Right hindlimb (tissue), 1 donor: ENCODE measurements around the gene REG4.
A peak's percentile ranks its signal among the peaks of the same experiment; 100 is the strongest.
"Not testable (repeated sequence)": the region's sequence is repeated elsewhere in the genome, so short reads cannot be mapped to it uniquely, and the experiment has no call there.

Source experiments
- DNase-seq: peaks from one replicate; pipeline ENCODE4 v3.0.0-alpha.2; 2018

Gene REG4

DNA sequence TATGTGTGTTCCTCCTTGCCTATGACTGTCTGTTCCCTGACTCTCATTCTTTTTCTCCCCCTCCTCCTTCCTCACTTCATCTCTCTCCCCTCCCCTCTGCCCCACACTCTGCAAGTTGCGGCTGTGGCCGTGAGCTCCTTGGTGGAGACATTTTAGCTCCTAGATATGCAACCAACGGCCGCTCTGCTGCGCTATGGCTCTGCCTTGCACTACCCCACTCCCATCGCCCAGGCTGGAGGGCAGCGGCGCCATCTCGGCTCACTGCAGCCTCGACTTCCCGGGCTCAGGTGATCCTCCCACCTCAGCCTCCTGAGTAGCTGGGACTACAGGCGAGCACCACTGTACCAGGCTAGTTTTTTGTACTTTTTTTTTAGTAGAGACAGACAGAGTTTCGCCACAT is 5.5 kb downstream of the REG4 start:
- DNase-seq: no peak

DNA sequence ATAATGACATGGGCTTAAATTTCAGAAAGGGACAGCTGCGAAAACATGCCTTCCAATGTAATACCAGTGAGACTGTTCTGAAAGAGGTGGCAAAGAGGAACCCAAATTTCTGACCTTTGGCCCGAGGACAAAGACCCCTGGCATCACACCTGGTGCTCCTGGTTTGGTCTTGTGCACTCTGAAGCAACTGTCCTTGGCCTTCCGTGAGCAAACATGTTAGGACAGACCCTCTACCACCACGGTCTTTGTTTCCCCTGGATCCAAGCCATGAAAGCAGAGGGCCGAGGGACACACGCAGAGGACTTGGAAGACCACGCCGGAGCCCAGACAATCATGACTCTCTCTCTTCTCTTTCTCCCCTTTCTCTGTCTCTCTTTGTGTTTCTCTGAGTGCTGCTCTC is 6.0 kb downstream of the REG4 start:
- DNase-seq: no peak

DNA sequence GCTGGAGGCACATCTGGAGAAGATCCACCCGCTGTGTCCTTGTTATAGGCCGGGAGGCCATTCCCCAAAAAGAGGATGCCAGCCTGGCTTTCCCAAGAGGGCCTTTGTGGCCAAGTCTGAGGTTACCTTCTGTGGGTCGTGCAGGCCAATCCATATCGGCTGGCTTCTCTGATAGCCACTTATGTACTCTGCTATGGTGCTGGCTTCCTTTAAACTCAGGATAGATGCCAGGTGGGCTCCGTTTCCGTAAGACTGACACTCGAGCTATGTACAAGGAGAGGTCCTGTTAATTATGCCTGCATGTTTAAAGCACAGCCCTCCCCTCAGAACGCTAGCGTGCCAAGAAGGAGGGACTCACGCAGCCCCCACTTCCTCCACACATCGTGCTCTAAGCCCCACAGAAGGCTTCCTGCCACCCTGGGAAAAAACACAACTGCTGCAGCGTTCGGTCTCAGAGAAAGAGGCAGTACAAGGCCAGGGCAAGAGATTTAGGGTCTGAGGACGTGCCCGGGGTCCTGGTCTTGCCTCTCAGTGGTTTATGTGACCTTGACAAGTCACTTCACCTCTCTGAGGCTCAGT is 11.6 kb downstream of the REG4 start:
- DNase-seq: no peak

DNA sequence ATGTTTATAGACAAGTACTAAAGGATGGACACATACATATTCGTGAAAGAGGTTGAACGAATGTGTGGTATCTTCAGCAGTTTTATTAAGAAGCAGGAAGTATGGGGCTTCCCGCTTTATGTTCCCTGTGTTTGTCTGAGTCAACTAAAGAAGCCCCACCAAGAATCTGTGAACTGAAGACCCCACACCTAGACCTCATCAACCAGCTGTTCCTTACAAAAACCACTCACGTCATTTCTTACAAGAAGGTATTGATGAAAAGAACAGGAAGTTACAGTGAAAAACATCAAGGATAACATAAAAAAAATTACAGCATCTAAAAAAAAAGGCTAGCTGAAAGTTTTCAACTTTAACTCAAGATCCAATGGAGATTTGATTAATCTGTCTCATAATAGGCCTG is 12.3 kb downstream of the REG4 start:
- DNase-seq: no peak

DNA sequence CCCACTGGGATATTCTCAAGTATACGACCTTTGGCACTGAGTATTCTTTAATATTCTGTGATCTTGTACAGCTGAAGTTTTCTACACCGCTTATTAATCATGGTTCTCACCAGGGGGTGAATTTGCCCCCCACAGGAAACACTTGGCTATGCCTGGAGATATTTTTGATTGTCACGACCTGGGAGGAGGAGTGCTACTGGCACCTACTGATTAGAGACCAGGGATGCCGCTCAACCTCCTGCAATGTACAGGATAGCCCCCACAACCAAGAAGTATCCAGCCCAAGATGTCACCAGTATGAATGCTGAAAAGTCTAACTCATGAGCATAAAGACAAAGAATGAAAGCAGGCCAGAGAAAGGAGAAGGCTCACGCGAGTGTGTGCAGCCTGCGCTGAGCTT is 13.7 kb downstream of the REG4 start:
- no peak for DNase-seq

DNA sequence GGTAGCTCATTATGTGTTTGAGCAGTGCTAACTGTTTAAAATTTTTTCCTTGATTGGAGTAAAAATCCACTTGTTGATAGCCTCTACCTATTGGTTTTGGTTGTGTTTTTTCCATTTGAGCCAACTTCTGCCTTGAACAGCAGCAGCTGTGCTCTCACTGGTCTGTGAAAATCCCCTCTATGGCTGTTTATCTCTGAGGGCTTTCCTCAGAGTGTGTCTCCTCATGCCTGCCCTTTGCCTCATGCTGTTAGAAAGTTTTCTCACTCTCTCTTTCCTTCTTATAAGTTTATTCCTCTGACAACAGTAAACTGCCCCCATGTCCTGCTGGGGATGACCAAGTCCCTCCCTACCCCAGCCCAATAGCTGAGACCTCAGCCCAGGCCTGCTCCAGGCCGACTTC is 14.1 kb downstream of the REG4 start:
- DNase-seq: no peak

DNA sequence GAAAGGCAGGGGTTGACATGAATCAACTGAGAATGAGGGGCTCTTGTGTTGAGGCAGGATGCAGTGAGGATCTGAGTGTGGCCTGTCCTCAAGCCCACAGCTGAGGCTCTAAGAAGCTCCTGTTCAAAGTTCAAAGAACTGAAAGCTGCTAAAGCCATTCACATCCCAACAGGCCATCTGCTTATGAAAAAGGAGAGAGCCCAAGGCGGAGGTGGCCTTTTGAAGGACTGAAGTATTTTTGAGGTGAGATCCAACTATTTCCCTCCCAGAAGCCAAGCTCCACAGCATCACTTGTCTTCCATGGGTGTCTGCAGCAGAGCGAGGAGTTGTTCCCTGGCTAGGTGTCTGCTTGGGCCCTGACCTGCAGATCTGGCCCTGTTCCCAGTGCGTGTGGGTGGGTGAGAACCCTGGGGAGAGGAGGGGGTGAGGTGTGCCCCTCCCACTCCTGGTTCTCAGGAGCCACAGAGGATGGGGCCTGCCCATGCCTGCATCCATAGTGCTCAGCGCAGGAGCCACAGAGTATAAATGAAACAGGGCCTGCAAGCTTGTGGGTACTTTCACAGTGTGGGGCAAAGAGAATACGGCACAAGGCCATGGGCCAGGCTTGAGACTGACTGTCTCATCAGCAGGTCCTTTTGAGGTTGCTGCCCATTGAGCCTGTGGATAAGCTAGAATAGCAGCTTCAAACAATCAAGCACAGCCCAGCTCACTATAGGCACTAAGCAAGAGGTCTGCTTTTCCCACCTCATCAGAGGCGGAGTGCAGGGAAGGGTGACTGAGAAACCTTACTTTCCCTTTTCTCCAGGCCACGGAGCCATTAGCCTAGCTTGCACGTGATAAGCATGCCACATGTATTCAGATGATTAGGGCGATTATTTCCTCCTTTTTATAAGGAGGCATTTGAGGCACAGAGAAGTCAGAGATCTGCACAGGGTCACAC is 15.7 kb downstream of the REG4 start:
- no peak for DNase-seq

DNA sequence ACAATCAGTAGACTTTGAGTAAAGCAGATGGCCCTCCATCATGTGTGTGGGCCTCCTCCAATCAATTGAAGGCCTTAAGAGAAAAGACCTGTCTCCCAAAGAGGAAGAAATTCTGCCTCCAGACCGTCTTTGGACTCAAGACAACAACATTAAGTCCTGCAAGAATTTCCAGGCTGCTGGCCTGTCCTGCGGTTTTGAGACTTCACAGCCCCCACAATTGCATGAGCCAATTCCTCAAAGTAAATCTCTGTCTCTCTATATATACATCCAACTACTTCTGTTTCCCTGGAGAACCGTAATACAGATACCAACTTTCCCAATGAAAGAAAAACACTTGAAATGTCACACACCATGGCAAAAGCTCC is 16.4 kb downstream of the REG4 start:
- peak; percentile 63 for DNase-seq

DNA sequence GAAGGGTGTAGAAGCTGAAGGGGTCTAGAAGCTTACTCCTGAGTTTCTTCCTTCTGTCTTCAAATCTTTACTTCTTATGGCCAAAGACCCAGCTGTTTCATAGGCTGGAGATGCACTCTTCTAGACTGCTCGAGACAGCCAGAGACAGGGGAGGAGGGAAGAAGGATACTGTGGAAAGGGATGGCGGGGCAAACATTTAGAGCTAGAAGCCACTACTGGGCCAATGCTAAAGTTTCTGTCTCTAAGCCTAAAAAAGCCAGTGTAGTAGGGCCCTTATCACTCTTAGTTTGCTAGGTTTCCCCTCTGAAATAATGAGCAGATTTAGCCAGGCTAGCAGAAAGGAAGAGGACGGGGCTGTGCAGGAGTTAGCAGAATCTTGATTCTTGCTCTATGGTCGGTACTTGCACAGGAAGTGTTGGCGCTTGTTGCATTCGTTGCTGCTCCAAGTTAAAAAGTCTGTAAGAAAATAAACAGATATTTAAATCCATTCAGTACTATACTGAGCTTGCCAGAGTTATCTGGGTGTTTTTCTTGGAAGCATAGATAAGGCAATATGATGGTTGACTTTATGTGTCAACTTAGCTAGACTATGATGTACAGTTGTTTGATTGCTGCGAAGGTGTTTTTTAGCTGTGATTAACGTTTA is 16.9 kb downstream of the REG4 start:
- DNase-seq: no peak

DNA sequence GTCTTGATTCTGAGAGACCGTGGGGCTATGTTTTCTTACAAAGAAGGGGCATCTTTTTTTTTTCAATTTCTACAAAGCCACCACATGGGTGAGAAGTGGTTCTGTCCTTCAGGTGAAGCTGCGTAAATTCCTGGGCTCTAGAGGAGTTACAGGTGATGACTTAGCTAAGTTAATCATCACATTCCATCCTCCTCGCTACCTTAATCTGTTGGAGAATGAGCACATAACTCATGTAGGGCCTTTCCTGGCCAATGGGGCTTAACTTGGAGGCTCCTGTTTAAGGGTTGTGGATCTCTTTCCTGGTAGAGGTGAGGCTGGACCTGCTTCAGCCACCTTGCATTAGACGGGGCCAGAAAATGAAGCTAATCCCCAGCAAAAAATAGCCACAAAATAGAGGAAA is 19.9 kb downstream of the REG4 start:
- DNase-seq: no peak

DNA sequence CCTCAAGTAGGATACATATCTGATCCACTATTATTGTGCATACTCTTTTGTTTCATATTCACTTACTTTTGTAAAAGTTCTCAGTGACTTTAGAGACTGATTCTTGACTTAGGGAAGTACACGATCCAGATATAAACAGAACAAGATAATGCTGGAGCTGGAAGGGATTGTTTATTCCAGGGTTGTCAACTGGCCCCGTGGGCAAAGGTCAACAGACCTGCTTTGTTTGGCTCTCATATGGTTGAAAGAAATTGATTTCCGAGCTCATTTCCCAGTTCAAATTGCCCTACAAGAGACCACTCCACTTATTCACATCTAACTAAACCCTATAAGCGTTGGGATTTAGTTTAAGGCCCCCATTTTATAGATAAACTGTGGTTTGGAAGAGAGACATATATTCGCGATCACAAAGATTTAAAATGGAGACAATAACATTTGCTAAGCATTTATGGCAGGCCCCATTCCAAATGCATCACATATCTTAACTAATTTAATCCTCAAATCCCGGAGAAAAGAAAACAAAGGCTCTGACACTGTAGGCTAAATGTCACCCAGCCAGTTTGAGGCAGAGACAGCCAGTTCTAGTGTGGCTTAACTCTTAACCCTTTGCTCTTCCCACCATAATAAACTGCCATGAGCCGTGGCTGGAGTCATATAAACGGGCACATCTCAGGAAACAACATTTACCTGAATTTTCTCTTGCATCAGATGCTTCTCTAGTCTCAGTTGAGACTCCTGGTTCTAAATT is 20.6 kb downstream of the REG4 start:
- no peak for DNase-seq

DNA sequence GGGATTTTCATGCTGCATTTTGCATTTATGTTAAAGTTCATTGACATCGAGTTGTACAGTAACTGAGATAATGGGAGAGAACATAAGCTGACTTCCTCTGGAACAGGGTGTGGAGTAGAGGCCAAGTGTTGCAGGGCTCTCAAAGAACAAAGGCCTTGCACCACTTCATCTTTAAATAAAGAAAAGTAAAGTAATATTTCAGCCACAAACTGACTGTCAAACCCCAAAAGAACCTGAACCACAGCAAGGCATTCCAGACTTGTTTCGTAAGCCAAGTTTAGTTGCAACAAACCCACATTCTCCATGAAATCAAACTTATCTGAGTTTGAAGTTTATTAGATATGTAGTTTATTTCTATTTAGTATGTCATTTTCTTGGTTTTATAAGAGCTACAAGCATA is 23.5 kb downstream of the REG4 start:
- DNase-seq: no peak

DNA sequence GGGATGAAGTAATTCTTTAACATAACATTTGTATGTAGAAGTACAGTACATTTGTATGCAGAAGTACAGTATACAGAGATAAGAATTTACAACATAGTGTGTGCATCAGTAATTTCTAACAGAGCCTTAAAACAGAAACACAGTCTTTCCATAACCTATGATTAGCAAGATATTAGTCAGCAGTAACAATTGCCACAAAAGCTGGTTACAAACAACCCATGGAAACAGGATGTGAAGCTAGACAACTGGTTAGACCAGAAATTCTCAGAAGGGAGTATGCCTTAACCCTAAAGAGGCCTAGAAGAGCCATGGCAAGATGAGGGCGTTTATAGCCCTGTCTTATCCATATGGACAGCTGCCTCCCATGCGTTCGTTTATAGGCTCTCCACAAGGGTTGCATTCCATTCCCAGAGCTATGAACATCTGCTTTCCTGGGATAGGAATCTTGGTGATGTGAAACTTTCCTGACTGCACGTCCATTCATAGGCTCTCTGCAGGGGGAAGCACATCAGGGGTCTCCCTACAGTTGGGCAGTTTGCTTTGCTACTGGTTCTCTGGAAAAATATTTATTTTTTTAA is 24.7 kb downstream of the REG4 start:
- DNase-seq: not testable (repeated sequence)

DNA sequence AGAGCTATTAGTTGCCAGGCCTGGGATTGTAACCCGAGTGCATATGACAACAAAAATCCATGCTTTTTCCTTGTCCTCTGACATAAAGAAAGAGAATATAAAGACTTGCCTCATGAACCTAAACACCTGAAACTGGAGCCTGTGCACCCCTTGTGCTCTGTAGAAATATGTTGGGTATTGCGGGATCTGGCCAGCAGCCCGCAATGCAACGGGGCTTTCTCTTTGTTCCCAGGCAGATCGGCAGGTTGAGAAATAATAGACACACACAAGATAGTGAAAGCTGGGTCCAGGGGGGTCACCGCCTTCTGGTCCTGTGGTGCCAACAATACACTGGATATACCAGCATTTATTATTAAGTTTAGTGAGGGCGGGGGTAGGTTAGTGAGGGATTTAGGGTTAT is 25.2 kb downstream of the REG4 start:
- not testable (repeated sequence) for DNase-seq

DNA sequence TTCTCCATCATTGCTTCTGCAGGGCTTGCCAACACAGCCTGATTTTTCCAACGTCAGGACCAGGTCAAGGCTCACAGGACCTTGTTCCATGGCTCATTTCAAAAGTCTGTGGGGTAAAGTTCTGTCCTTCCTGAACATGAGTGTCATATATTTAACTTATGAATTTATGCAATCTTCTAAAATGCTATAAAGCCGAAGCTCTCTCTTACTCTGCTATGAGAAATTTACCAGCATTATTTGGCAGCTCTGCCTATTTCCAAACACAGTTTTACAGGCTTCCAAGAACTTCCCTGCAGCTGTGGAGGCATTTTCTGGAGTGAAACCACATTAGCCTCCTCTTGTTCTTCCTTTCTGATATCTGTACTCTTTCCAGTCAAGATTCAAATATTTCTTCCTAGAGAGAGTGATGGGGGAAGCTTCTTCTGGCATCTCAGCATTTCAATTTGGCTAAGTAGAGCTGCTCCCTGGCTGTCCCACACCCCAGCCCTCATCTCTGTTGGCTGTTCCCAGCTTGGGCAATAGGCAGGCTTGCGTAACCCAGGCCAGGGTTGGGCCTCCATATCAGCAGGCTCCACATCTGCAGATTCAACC is 27.0 kb downstream of the REG4 start:
- peak; percentile 57 for DNase-seq

DNA sequence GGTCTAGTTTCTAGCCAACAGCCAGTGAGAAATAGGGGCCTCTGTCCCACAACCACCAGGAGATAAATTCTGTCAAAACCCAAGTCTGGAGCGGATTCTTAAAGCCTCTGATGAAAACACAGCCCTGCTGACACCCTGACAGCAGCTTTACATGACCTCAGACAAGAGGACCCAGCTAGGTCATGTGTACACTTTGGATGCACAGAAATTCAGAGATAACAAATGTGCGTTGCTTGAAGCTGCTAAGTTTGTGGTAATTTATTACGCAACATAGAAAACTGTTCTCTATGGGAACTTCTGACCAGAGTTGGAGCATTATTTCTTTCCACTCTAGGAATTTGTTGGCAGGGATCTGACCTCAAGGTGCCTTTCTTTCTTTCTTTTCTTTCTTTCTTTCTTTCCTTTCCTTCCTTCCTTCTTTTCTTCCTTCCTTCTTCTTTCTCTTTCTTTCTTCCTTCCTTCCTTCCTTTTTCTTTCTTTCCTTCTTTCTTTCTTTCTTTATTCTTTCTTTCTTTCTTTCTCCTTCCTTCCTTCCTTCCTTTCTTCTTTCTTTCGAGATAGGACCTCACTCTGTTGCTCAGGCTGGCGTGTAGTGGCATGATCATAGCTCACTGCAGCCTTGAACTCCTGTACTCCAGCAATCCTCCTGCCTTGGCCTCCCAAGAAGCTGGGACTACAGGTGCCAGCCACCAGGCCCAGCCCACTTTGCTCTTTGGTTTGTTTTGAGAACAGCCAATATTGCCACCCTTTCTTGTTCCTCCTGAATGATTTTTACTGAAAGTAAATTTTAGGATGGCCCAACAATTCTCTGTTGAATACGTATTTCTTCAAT is 27.7 kb downstream of the REG4 start:
- no peak for DNase-seq

DNA sequence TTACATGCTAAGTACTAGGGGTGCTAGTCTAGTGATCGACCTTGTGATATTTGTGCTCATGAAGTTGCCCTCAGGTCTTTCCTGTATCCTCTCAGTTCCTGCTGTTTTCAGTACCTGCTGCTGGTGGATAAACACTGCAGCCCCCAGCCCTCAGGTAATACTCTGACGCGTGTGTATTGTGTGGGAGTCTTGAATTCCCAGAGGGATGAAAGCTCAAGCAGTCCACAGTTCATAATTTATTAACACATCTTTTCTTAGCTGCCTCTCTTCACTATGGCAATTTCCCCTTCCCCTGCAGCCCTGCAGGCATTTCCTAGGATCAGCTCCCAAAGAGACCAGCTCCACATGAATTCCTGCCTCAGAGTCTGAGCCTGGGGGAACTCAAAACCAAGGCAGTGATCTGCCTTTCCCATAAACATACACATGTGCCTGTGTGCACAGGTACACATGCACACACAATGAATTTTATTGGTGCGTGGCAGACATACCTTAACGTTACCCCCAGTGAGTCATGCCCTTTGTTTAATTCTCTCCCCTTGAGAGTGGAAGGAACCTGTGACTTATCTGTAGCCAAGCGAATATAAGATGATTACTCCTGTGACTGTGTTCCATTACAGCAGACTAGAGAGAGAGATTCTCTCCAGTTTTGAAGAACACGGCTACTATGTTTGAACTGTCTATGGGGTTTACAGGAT is 28.5 kb downstream of the REG4 start:
- DNase-seq: no peak

DNA sequence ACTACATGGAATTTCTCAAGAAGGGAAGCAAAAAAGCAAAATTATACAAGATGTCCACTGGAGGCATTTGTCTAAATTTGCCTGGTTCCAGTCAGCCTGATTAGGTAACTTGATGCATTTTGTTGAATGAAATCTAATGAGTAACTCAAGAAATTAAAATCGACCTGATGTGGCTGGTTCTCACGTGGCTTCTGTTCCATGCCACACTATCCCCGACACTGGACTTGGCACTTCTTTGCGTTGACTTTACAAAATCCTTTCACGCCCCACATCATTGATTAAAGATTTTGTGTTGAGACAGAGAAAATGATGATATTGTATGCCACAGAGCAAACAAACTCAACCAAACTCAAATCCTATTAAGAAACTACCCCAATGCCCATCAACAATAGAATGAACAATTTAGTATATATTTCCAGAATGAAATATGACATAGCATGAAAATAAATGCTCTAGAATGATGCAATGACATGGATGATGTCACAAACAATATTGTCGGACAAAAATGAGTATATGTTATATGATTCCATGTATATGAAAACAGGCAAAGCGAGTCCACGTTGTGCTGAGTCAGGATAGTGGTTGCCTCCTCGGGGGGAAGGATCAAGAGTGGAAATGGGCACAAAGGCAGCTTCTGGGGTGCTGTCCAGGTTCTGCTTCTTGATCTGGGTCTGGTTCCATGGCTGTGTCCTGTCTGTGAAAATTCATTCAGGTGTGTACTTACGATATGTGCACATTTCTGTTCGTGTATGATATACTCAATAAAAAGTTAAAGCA is 29.6 kb downstream of the REG4 start:
- no peak for DNase-seq

DNA sequence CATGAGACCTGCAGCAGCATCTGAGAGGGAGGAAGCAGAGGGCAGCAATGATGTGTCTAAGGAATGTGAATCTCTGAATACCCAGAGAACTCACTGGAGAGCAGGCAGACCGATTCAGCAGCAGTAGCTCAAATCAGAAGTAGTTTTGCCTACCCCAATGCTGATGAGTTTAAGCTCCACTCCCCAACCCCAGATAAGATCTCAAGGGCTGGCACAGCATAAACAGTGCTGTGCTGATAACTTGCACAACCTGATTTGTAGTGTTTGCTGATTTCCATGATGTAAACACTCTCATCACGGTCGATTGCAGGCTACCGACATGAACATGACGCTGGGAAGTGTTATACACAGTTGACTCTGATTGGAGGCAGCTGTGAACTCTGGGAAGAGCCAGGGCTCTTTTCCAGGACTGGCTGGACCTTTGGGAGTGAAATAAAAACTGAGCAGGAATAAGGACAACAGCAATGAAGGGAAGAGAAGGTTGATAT is 31.3 kb downstream of the REG4 start:
- DNase-seq: peak; percentile 76
